H9 (cell line): ENCODE measurements around the gene TEX22. TPM values are rescaled to one million over a fixed set of nuclear protein-coding genes. Genes with fewer than 3 reads are reported as not detected.

Experiments used
- DNase-seq: peaks from one replicate; pipeline ENCODE4 v3.0.0-alpha.2; 2017
- H2AFZ ChIP-seq: one replicate; pipeline ENCODE4 v1.6.1; 2013; ENCODE audit warnings: mild to moderate bottlenecking, low read length, control low read depth, moderate library complexity
- H2AK5ac ChIP-seq: 2 replicates; pipeline ENCODE4 v1.6.1; 2013; ENCODE audit warnings: low read length, control low read depth, mixed read lengths; ENCODE audit not compliant: insufficient read length
- H2BK120ac ChIP-seq: one replicate; pipeline ENCODE4 v1.6.1; 2013; ENCODE audit warnings: low read depth, mild to moderate bottlenecking, low read length, control low read depth, inconsistent platforms; ENCODE audit not compliant: poor library complexity, severe bottlenecking
- H2BK12ac ChIP-seq: 2 replicates; pipeline ENCODE4 v1.6.1; 2013; ENCODE audit warnings: low read length, control low read depth, mixed read lengths, low read depth; ENCODE audit not compliant: insufficient read length
- H2BK15ac ChIP-seq: 2 replicates; pipeline ENCODE4 v1.6.1; 2013; ENCODE audit warnings: low read depth, low read length, control low read depth
- H2BK20ac ChIP-seq: one replicate; pipeline ENCODE4 v1.6.1; 2013; ENCODE audit warnings: low read depth, mild to moderate bottlenecking, low read length, control low read depth, inconsistent platforms; ENCODE audit not compliant: poor library complexity, severe bottlenecking
- H2BK5ac ChIP-seq: 2 replicates; pipeline ENCODE4 v1.6.1; 2013; ENCODE audit warnings: low read length, control low read depth, mixed read lengths; ENCODE audit not compliant: insufficient read length
- H3K14ac ChIP-seq: 2 replicates; pipeline ENCODE4 v1.6.1; 2013; ENCODE audit warnings: low read length, control low read depth; ENCODE audit not compliant: insufficient read depth
- H3K18ac ChIP-seq: 2 replicates; pipeline ENCODE4 v1.6.1; 2013; ENCODE audit warnings: low read depth, mild to moderate bottlenecking, mixed read lengths, low read length, control low read depth; ENCODE audit not compliant: insufficient read length
- H3K23ac ChIP-seq: 2 replicates; pipeline ENCODE4 v1.6.1; 2013; ENCODE audit warnings: low read length, control low read depth, mixed read lengths, low read depth; ENCODE audit not compliant: insufficient read length
- H3K23me2 ChIP-seq: 2 replicates; pipeline ENCODE4 v1.6.1; 2013; ENCODE audit warnings: low read depth, mild to moderate bottlenecking, mixed read lengths, low read length, control low read depth; ENCODE audit not compliant: insufficient read length, poor library complexity, severe bottlenecking
- H3K27ac ChIP-seq: 2 replicates; pipeline ENCODE4 v1.5.1; 2013; ENCODE audit warnings: low read length, control low read depth, mixed read lengths, low read depth; ENCODE audit not compliant: insufficient read length
- H3K27me3 ChIP-seq: 2 replicates; pipeline ENCODE4 v1.6.1; 2013; ENCODE audit warnings: low read length, control low read depth, inconsistent platforms; ENCODE audit not compliant: insufficient read depth
- H3K4ac ChIP-seq: 2 replicates; pipeline ENCODE4 v1.6.1; 2013; ENCODE audit warnings: low read depth, mild to moderate bottlenecking, control low read depth, inconsistent platforms, low read length, moderate library complexity
- H3K4me1 ChIP-seq: 2 replicates; pipeline ENCODE4 v1.6.1; 2013; ENCODE audit warnings: low read length, control low read depth, inconsistent platforms; ENCODE audit not compliant: insufficient read depth
- H3K4me2 ChIP-seq: 2 replicates; pipeline ENCODE4 v1.6.1; 2013; ENCODE audit warnings: low read length, control low read depth, mixed read lengths; ENCODE audit not compliant: insufficient read length, insufficient read depth
- H3K56ac ChIP-seq: 2 replicates; pipeline ENCODE4 v1.6.1; 2013; ENCODE audit warnings: low read depth, mild to moderate bottlenecking, mixed read lengths, low read length, control low read depth; ENCODE audit not compliant: insufficient read length
- H3K79me1 ChIP-seq: 2 replicates; pipeline ENCODE4 v1.6.1; 2013; ENCODE audit warnings: low read depth, mild to moderate bottlenecking, moderate library complexity, low read length, control low read depth, inconsistent platforms; ENCODE audit not compliant: insufficient read depth, poor library complexity, severe bottlenecking
- H3K79me2 ChIP-seq: 2 replicates; pipeline ENCODE4 v1.6.1; 2013; ENCODE audit warnings: low read length, control low read depth, inconsistent platforms; ENCODE audit not compliant: insufficient read depth
- H3K9ac ChIP-seq: 2 replicates; pipeline ENCODE4 v1.6.1; 2013; ENCODE audit warnings: low read length, control low read depth, mixed read lengths; ENCODE audit not compliant: insufficient read length; ENCODE audit errors: extremely low read depth
- H3K9me3 ChIP-seq: one replicate; pipeline ENCODE4 v1.6.1; 2013; ENCODE audit warnings: low read depth, low read length, inconsistent platforms; ENCODE audit not compliant: control insufficient read depth
- H3T11ph ChIP-seq: one replicate; pipeline ENCODE4 v1.6.1; 2013; ENCODE audit warnings: mild to moderate bottlenecking, low read length, control low read depth, inconsistent platforms
- H4K20me1 ChIP-seq: one replicate; pipeline ENCODE4 v1.6.1; 2013; ENCODE audit not compliant: control insufficient read depth, insufficient read length, insufficient read depth
- H4K5ac ChIP-seq: 2 replicates; pipeline ENCODE4 v1.6.1; 2013; ENCODE audit warnings: low read depth, mild to moderate bottlenecking, mixed read lengths, low read length, control low read depth; ENCODE audit not compliant: insufficient read length
- H4K8ac ChIP-seq: replicated peaks from 2 replicates; pipeline ENCODE4 v1.6.1; 2013; ENCODE audit warnings: low read length, control low read depth, mixed read lengths, low read depth; ENCODE audit not compliant: insufficient read length
- H4K91ac ChIP-seq: 2 replicates; pipeline ENCODE4 v1.6.1; 2013; ENCODE audit warnings: low read depth, mild to moderate bottlenecking, moderate library complexity, mixed read lengths, low read length, control low read depth; ENCODE audit not compliant: insufficient read length
- H3K27ac Mint-ChIP-seq, 3 experiments: 2 replicates in 2 of 3; 3 replicates in 1 of 3; pipeline ENCODE4 v1.8.0; 2020 to 2021; ENCODE audit warnings: mixed read lengths in 3 of 3, mild to moderate bottlenecking in 1 of 3, moderate library complexity in 1 of 3
- H3K27me3 Mint-ChIP-seq: 2 replicates; pipeline ENCODE4 v1.8.0; 2021; ENCODE audit warnings: low read depth, mild to moderate bottlenecking, moderate library complexity, mixed read lengths
- H3K36me3 Mint-ChIP-seq, 3 experiments: 2 replicates in 2 of 3; 3 replicates in 1 of 3; pipeline ENCODE4 v1.8.0; 2020 to 2021; ENCODE audit warnings: low read depth in 3 of 3, mixed read lengths in 3 of 3; ENCODE audit not compliant: insufficient read depth in 1 of 3
- H3K4me1 Mint-ChIP-seq, 2 experiments: 2 replicates each; pipeline ENCODE4 v1.8.0; 2020; ENCODE audit warnings: mixed read lengths in 2 of 2
- H3K4me3 Mint-ChIP-seq, 2 experiments: 2 replicates in 1 of 2; 3 replicates in 1 of 2; pipeline ENCODE4 v1.8.0; 2020 to 2021; ENCODE audit warnings: mild to moderate bottlenecking in 2 of 2, mixed read lengths in 2 of 2, moderate library complexity in 1 of 2
- H3K9me3 Mint-ChIP-seq, 2 experiments: 2 replicates in 1 of 2; 3 replicates in 1 of 2; pipeline ENCODE4 v1.8.0; 2020; ENCODE audit warnings: mild to moderate bottlenecking in 2 of 2, mixed read lengths in 2 of 2, moderate library complexity in 1 of 2
- CTCF ChIP-seq: fragments of 200-600 bp; sonication (generic); conservative IDR thresholded peaks from 3 replicates; pipeline ENCODE4 v1.8.0; 2021; ENCODE audit warnings: antibody characterized with exemption, mild to moderate bottlenecking
- WGBS: extraction: QIAGEN DNeasy Blood & Tissue Kit; methylation state at CpG from one replicate; pipeline ENCODE4 v1.1.7; 2013; ENCODE audit warnings: missing lambda C conversion rate, low lambda C conversion rate, mixed read lengths; ENCODE audit not compliant: insufficient read length; ENCODE audit errors: extremely low coverage; 5-methylcytosine and 5-hydroxymethylcytosine counted together
- total RNA-seq: library from RNA; stranded (reverse); gene quantifications from 2 replicates; pipeline ENCODE4 v1.2.1, GENCODE V29; 2021

Gene TEX22
- total RNA-seq, 1 experiment from 2014 or later, result 0.83 TPM

- H3T11ph ChIP-seq, result no peak overlapping the region
- H3K18ac ChIP-seq, result no peak overlapping the region
- H3K4ac ChIP-seq, result no peak overlapping the region
- H3K23me2 ChIP-seq, result no peaks in the 10 kb centered on the region
- H3K9me3 ChIP-seq, result no peaks in the 10 kb centered on the region
- H2BK12ac ChIP-seq, result no peak overlapping the region
- H2BK5ac ChIP-seq, result no peak overlapping the region
- no peak overlapping the region for H4K91ac ChIP-seq
- no peaks in the 10 kb centered on the region for H3K79me1 ChIP-seq
- TF ChIP-seq CTCF, result peak; percentile 50
- no peak overlapping the region for H3K9ac ChIP-seq
- H4K20me1 ChIP-seq, result no peaks in the 10 kb centered on the region
- no peak overlapping the region; the same call in 1 of the 2 replicates for H3K14ac ChIP-seq
- H4K8ac ChIP-seq, result no peak overlapping the region
- H3K9me3 Mint-ChIP-seq, result peaks cover 10% of the 10 kb centered on the region in 2 experiments; a peak in 4 of 5 replicates
- H2AK5ac ChIP-seq, result no peak overlapping the region
- H2BK120ac ChIP-seq, result no peak overlapping the region
- no peak overlapping the region for H3K23ac ChIP-seq
- H3K4me3 Mint-ChIP-seq, result no peak overlapping the region
- H3K27me3 Mint-ChIP-seq, result peaks cover 8% of the 10 kb centered on the region; the same call in 1 of the 2 replicates
- DNase-seq, result peak; percentile 54
- no CpG with 5 or more reads among the region's 23 CpGs for WGBS
- no peak overlapping the region for H3K4me2 ChIP-seq
- H3K27ac Mint-ChIP-seq, result no peak overlapping the region
- no peak overlapping the region for H2BK20ac ChIP-seq
- peaks cover 8% of the 10 kb centered on the region in 2 experiments for H3K4me1 Mint-ChIP-seq
- no peak overlapping the region for H3K27ac ChIP-seq
- H3K79me2 ChIP-seq, result no peaks in the 10 kb centered on the region
- no peak overlapping the region for H4K5ac ChIP-seq
- H3K36me3 Mint-ChIP-seq, result peaks cover 8 to 22% (median 16%) of the 10 kb centered on the region in 3 experiments
- H3K4me1 ChIP-seq, result peaks cover 2% of the 10 kb centered on the region; the same call in 1 of the 2 replicates
- H2BK15ac ChIP-seq, result no peak overlapping the region
- H3K27me3 ChIP-seq, result no peaks in the 10 kb centered on the region
- H3K56ac ChIP-seq, result peak overlapping the region; percentile 58
- no peak overlapping the region for H2AFZ ChIP-seq
Measured at GRCh38 chr14:105377555-105378182, 20.7 kb upstream of the TEX22 start.
